IPS-20b (cell line): ENCODE results near the gene SLC39A11.
"Not testable (repeated sequence)": the region's sequence is repeated elsewhere in the genome, so short reads cannot be mapped to it uniquely, and the experiment has no call there.

Experiments used
- H3K27ac ChIP-seq: one replicate; pipeline ENCODE4 v1.5.1; 2013; ENCODE audit warnings: low read length
- H3K27me3 ChIP-seq: 2 replicates; pipeline ENCODE4 v1.6.1; 2013; ENCODE audit warnings: mild to moderate bottlenecking, low read length, inconsistent platforms; ENCODE audit not compliant: insufficient read depth
- H3K36me3 ChIP-seq: 2 replicates; pipeline ENCODE4 v1.6.1; 2013; ENCODE audit warnings: low read depth, mild to moderate bottlenecking, inconsistent platforms, low read length, moderate library complexity; ENCODE audit not compliant: insufficient read depth
- H3K4me1 ChIP-seq: 2 replicates; pipeline ENCODE4 v1.6.1; 2013; ENCODE audit warnings: mild to moderate bottlenecking, control low read depth, inconsistent platforms, low read length, moderate library complexity; ENCODE audit not compliant: insufficient read depth
- H3K4me3 ChIP-seq: 2 replicates; pipeline ENCODE4 v1.5.1; 2013; ENCODE audit warnings: mild to moderate bottlenecking, low read length, inconsistent platforms
- H3K9ac ChIP-seq: 2 replicates; pipeline ENCODE4 v1.6.1; 2013; ENCODE audit warnings: low read depth, mild to moderate bottlenecking, inconsistent platforms, low read length, moderate library complexity
- H3K9me3 ChIP-seq: 2 replicates; pipeline ENCODE4 v1.6.1; 2013; ENCODE audit warnings: mild to moderate bottlenecking, low read depth, low read length, inconsistent platforms; ENCODE audit not compliant: insufficient read depth

Gene SLC39A11

DNA sequence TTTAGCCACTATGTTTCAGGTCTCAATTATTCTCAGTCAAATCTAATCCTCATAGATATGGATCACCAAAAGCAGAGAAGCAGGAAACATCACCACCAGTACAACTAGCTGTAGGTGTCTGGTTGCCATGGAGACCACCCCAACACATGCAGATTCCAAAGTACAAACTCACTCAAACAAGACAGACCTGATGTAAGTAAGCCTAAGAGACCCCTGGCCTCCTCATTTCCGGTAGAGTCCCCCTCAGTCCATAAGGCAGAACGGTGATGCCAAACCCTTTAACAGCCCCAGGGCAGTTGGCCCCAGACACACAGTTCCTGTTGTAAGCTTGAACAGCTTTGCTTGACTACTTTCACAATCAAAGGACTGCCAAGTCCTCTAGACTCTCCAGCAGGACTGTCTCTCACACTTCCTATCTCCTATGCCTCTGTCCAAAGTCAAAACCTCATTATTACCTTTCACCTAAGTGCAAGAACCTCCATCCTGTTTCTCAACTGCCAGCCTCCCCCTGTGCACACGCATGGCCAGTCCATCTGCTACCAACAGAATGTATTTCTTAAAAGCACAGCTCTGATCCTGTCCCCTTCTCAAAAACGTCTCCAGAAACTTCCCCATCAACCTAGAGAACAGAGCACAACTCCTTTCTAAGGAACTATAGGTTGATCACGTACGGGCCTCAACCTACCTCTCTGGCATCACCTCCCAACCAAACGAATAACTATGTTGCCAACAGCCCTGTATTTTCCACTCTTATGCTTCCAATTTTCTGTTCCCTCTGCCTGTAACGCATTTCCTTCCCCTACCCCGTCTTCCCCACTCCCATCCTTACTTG is 23.9 kb downstream of the SLC39A11 start:
- H3K9me3 ChIP-seq, result no peaks in the 10 kb centered on the region
- H3K27me3 ChIP-seq, result no peaks in the 10 kb centered on the region
- H3K4me3 ChIP-seq, result no peak overlapping the region
- no peak overlapping the region for H3K27ac ChIP-seq
- no peaks in the 10 kb centered on the region for H3K36me3 ChIP-seq
- H3K9ac ChIP-seq, result no peak overlapping the region
- no peaks in the 10 kb centered on the region for H3K4me1 ChIP-seq

GRCh38 chr17:73067699-73068098 is 24.8 kb downstream of the SLC39A11 start:
- not testable (repeated sequence) for H3K27ac ChIP-seq, H3K9ac ChIP-seq, H3K27me3 ChIP-seq, H3K9me3 ChIP-seq, H3K4me1 ChIP-seq, H3K4me3 ChIP-seq, H3K36me3 ChIP-seq

- no peaks in the 10 kb centered on the region for H3K9me3 ChIP-seq
- H3K27ac ChIP-seq, result no peak overlapping the region
- no peak overlapping the region for H3K9ac ChIP-seq
- H3K4me3 ChIP-seq, result no peak overlapping the region
- H3K36me3 ChIP-seq, result no peaks in the 10 kb centered on the region
- no peaks in the 10 kb centered on the region for H3K27me3 ChIP-seq
- no peaks in the 10 kb centered on the region; the same call in 1 of the 2 replicates for H3K4me1 ChIP-seq
Measured at GRCh38 chr17:73067075-73067474, 25.4 kb downstream of the SLC39A11 start.

DNA sequence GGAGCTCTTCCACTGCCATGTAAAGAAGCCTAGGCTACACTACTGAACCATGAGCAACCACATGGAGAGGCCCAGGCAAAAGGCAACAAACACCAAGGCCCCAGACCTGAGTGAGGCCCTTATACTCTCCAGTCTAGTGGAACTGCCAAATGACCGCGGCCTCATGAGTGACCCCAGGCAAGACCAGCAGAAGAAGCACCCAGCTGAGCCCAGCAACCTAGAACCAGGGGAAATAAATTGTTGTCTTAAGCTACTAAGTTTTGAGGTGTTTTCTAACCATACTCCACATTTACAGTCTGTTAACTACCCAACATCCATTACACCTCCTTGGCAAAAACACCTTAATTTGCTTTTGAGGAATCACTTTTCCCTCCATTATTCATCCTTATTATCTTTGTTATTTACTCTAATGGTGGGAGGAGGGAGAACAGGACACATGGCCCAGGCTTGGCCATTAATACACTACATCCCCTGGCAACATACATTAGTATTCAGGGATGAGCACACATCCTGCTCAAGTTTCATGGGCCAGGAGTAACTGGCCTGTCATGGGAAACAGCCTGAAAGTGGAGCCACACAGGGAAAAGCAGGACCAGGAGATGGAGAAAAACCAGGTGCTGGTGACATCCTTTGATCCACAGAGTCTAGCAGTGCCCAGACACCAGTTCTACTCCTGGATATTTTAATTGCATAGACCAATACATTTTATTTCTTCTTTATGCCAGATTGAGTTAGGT is 26.2 kb downstream of the SLC39A11 start:
- H3K9ac ChIP-seq, result no peak overlapping the region
- no peaks in the 10 kb centered on the region for H3K9me3 ChIP-seq
- no peak overlapping the region for H3K27ac ChIP-seq
- no peaks in the 10 kb centered on the region; the same call in 1 of the 2 replicates for H3K4me1 ChIP-seq
- no peaks in the 10 kb centered on the region for H3K36me3 ChIP-seq
- no peaks in the 10 kb centered on the region for H3K27me3 ChIP-seq
- no peak overlapping the region for H3K4me3 ChIP-seq

DNA sequence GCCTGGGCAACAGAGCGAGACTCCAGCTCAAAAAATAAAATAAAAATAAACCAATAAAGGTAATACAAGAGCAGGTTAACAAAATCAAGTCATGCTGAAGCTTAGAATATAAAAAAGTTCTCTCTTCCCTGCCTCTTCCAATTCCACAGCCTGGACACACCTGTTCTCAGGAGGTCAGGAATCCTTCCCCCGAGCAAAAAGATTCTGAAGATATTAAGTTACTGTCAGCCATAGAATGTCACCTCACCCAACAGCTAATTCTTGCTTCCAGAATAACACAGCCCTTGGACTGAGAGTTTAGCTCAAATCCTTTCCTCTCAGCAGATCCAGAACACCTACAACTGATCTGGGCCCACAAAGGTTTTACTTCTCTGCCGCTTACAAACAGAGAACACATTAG is 27.1 kb downstream of the SLC39A11 start:
- Histone ChIP-seq H3K27me3 (no peaks in the 10 kb centered on the region), H3K9ac (no peak overlapping the region), H3K4me3 (no peak overlapping the region)

GRCh38 chr17:73064084-73064938 is 28.2 kb downstream of the SLC39A11 start:
- Histone ChIP-seq H3K27ac (no peak overlapping the region), H3K36me3 (no peaks in the 10 kb centered on the region), H3K9ac (no peak overlapping the region), H3K9me3 (no peaks in the 10 kb centered on the region), H3K4me3 (no peak overlapping the region), H3K27me3 (no peaks in the 10 kb centered on the region), H3K4me1 (no peaks in the 10 kb centered on the region; the same call in 1 of the 2 replicates)

More for the DNA sequence above, 27.1 kb downstream of the SLC39A11 start:
- Histone ChIP-seq H3K4me1 (no peaks in the 10 kb centered on the region; the same call in 1 of the 2 replicates), H3K9me3 (no peaks in the 10 kb centered on the region), H3K27ac (no peak overlapping the region), H3K36me3 (no peaks in the 10 kb centered on the region)

GRCh38 chr17:73062726-73063125 is 29.8 kb downstream of the SLC39A11 start:
- no peak overlapping the region for H3K27ac ChIP-seq
- no peaks in the 10 kb centered on the region for H3K9me3 ChIP-seq
- H3K27me3 ChIP-seq, result no peaks in the 10 kb centered on the region
- H3K36me3 ChIP-seq, result no peaks in the 10 kb centered on the region
- no peak overlapping the region for H3K9ac ChIP-seq
- H3K4me3 ChIP-seq, result no peak overlapping the region
- no peaks in the 10 kb centered on the region; the same call in 1 of the 2 replicates for H3K4me1 ChIP-seq

DNA sequence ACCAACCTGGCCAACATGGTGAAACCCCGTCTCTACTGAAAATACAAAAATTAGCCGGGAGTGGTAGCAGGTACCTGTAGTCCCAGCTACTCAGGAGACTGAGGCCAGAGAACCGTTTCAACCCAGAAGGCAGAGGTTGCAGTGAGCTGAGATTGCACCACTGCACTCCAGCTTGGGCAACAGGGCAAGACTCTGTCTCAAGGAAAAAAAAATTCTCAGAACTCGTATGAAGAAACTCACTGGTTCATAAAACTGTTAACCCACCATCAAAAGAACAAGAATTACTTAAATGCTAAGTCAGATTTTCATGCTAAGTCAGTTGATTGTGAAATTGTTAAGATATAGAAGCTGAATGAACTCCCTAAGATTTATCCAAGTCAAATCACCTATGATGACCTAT is 31.3 kb downstream of the SLC39A11 start:
- Histone ChIP-seq H3K4me3 (no peak overlapping the region), H3K4me1 (no peaks in the 10 kb centered on the region; the same call in 1 of the 2 replicates), H3K9me3 (no peaks in the 10 kb centered on the region), H3K36me3 (no peaks in the 10 kb centered on the region), H3K27ac (no peak overlapping the region), H3K9ac (no peak overlapping the region), H3K27me3 (no peaks in the 10 kb centered on the region)

DNA sequence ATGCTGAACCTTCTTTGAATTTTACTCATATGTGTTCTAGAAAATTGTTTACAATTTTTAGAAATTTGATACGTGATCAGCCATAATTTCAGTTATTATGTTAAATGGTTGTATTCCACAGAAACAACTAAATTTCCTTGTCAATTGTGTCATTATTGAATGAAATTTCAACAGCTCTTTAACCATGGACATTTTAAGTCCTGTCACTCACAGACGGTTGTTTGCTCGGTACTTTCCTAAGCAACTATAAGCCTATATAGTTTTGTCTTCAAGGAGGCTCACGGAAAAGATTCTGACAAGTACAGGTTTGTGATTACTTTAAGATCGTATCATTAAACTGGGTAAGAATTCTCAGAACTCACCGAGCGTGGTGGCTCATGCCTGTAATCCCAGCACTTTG is 31.8 kb downstream of the SLC39A11 start:
- Histone ChIP-seq H3K27ac (no peak overlapping the region), H3K36me3 (no peaks in the 10 kb centered on the region), H3K4me3 (no peak overlapping the region), H3K4me1 (no peaks in the 10 kb centered on the region; the same call in 1 of the 2 replicates), H3K9ac (no peak overlapping the region), H3K27me3 (no peaks in the 10 kb centered on the region), H3K9me3 (no peaks in the 10 kb centered on the region)

DNA sequence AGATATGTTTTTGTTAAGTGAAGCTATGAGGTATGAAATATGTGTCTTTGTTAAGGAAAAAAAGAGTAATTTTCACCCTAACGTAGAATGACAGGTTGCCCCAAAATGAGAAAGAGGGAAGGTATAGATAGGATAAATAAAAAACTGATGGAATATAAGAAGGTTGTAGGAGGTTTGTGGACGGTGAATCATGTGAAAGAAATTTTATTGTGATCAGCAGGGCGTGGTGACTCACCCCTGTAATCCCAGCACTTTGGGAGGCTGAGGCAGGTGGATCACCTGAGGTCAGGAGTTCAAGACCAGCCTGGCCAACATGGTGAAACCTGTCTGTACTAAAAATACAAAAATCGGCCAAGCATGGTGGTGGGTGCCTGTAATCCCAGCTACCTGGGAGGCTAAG is 32.8 kb downstream of the SLC39A11 start:
- not testable (repeated sequence) for H3K9me3 ChIP-seq, H3K4me3 ChIP-seq, H3K27me3 ChIP-seq, H3K9ac ChIP-seq, H3K36me3 ChIP-seq, H3K27ac ChIP-seq, H3K4me1 ChIP-seq

DNA sequence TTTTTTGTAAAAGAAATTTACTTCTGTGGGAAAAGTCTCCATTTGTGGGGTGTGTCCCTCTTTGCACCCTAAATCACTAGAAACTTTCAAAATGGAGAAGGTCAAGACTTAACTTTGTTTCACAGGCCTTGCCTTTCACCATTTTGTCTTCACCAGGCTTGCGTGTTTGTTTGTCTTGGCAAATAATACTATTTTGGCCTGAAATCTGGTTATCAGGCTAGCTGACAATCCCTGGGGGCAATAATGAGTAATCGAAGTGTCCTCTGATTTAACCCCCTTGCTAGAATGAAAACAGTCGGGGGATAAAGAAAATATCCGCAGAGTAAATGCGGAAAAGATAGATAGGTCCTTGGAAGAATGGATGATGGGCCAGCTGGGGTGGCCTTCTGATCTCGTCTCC is 34.5 kb downstream of the SLC39A11 start:
- Histone ChIP-seq H3K4me3 (no peak overlapping the region), H3K36me3 (no peaks in the 10 kb centered on the region), H3K9me3 (no peaks in the 10 kb centered on the region), H3K9ac (no peak overlapping the region), H3K27ac (no peak overlapping the region), H3K4me1 (no peaks in the 10 kb centered on the region; the same call in 1 of the 2 replicates), H3K27me3 (no peaks in the 10 kb centered on the region)
